IMR-90 (cell line): Measurements from ENCODE around the gene LRPPRC. TPM values are rescaled to one million over a fixed set of nuclear protein-coding genes. Genes with fewer than 3 reads are reported as not detected.

Experiments used
- ATAC-seq: fragments of 200-7000 bp; cut with Tn5 transposase; 2 replicates; pipeline ENCODE4 v1.9.1; 2020; ENCODE audit warnings: low read depth, mild to moderate bottlenecking, moderate library complexity
- BruUV-seq: library from RNA; stranded (reverse); fragments of 400-500 nt; replicated peaks from 2 replicates; lab custom pipeline; 2021; lab: Mats Ljungman, UMichigan
- CTCF ChIA-PET: fragments of 300-600 bp; formaldehyde crosslinking; extraction: SDS; loops from one replicate; lab custom pipeline; 2021; ENCODE audit warnings: antibody characterized with exemption; lab: Yijun Ruan, JAX
- POLR2A ChIA-PET: fragments of 300-600 bp; sonication (Branson Sonifier 250); formaldehyde crosslinking; loops from one replicate; lab custom pipeline; 2022; ENCODE audit warnings: antibody characterized with exemption; ENCODE audit not compliant: unreplicated experiment; lab: Charles Lee
- DNase-seq: peaks from one replicate; pipeline ENCODE4 v3.0.0; 2013
- H2AFZ ChIP-seq: replicated peaks from 2 replicates; pipeline ENCODE3; 2013; ENCODE audit warnings: low read length, mild to moderate bottlenecking; ENCODE audit not compliant: poor library complexity
- H2AK5ac ChIP-seq: 2 replicates; pipeline ENCODE4 v1.6.1; 2013; ENCODE audit warnings: low read depth, low read length, inconsistent platforms
- H2AK9ac ChIP-seq: replicated peaks from 2 replicates; pipeline ENCODE3; 2013; ENCODE audit warnings: mild to moderate bottlenecking, low read depth, low read length, moderate library complexity; ENCODE audit not compliant: poor library complexity
- H2BK120ac ChIP-seq: 2 replicates; pipeline ENCODE4 v1.6.1; 2013; ENCODE audit warnings: low read depth, low read length, inconsistent platforms
- H2BK15ac ChIP-seq: 3 replicates; pipeline ENCODE4 v1.6.1; 2013; ENCODE audit warnings: low read depth, low read length, inconsistent platforms
- H2BK20ac ChIP-seq: 2 replicates; pipeline ENCODE4 v1.6.1; 2013; ENCODE audit warnings: low read depth, mild to moderate bottlenecking, inconsistent platforms, low read length, moderate library complexity
- H2BK5ac ChIP-seq: 2 replicates; pipeline ENCODE4 v1.6.1; 2013; ENCODE audit warnings: mild to moderate bottlenecking, low read depth, low read length, inconsistent platforms; ENCODE audit not compliant: poor library complexity, severe bottlenecking
- H3K14ac ChIP-seq: replicated peaks from 2 replicates; pipeline ENCODE4 v1.6.1; 2013; ENCODE audit warnings: low read depth, low read length, inconsistent platforms
- H3K18ac ChIP-seq: 2 replicates; pipeline ENCODE4 v1.6.1; 2013; ENCODE audit warnings: low read depth, low read length, control low read depth
- H3K23ac ChIP-seq: 2 replicates; pipeline ENCODE4 v1.6.1; 2013; ENCODE audit warnings: low read depth, low read length, inconsistent platforms
- H3K27ac ChIP-seq: 2 replicates; pipeline ENCODE4 v1.5.1; 2013; ENCODE audit warnings: mild to moderate bottlenecking, control low read depth, low read length; ENCODE audit not compliant: insufficient read depth
- H3K27me3 ChIP-seq: 2 replicates; pipeline ENCODE4 v1.6.1; 2013; ENCODE audit warnings: low read length; ENCODE audit not compliant: control insufficient read depth, insufficient read depth
- H3K36me3 ChIP-seq: 2 replicates; pipeline ENCODE4 v1.6.1; 2013; ENCODE audit warnings: low read length, mixed read lengths; ENCODE audit not compliant: control insufficient read depth, insufficient read depth
- H3K4ac ChIP-seq: 2 replicates; pipeline ENCODE4 v1.6.1; 2013; ENCODE audit warnings: low read depth, low read length, inconsistent platforms
- H3K4me1 ChIP-seq: 2 replicates; pipeline ENCODE4 v1.6.1; 2013; ENCODE audit warnings: low read length, mixed read lengths; ENCODE audit not compliant: control insufficient read depth, insufficient read depth
- H3K4me2 ChIP-seq: 2 replicates; pipeline ENCODE4 v1.6.1; 2013; ENCODE audit warnings: low read depth, mild to moderate bottlenecking, control low read depth, low read length, moderate library complexity
- H3K4me3 ChIP-seq: 2 replicates; pipeline ENCODE4 v1.5.1; 2013; ENCODE audit warnings: low read depth, mild to moderate bottlenecking, control low read depth, low read length, moderate library complexity; ENCODE audit not compliant: insufficient read depth
- H3K56ac ChIP-seq: 2 replicates; pipeline ENCODE4 v1.6.1; 2013; ENCODE audit warnings: low read length, inconsistent platforms; ENCODE audit not compliant: insufficient read depth; ENCODE audit errors: extremely low read depth
- H3K79me1 ChIP-seq, 2 experiments: 2 replicates each; pipeline ENCODE4 v1.6.1; 2013; ENCODE audit warnings: low read length in 2 of 2, inconsistent platforms in 1 of 2, low read depth in 1 of 2
- H3K9ac ChIP-seq: 2 replicates; pipeline ENCODE4 v1.6.1; 2013; ENCODE audit warnings: low read depth, low read length, control low read depth
- H3K9me1 ChIP-seq: 2 replicates; pipeline ENCODE4 v1.6.1; 2013; ENCODE audit warnings: low read length, inconsistent platforms; ENCODE audit not compliant: insufficient read depth
- H3K9me3 ChIP-seq: 2 replicates; pipeline ENCODE4 v1.6.1; 2013; ENCODE audit warnings: low read length; ENCODE audit not compliant: control insufficient read depth, insufficient read depth
- H4K20me1 ChIP-seq: 2 replicates; pipeline ENCODE4 v1.6.1; 2013; ENCODE audit warnings: low read length, inconsistent platforms; ENCODE audit not compliant: insufficient read depth
- H4K5ac ChIP-seq: 2 replicates; pipeline ENCODE4 v1.6.1; 2013; ENCODE audit warnings: mild to moderate bottlenecking, low read depth, low read length, control low read depth
- H4K8ac ChIP-seq, 2 experiments: 2 replicates each; pipeline ENCODE4 v1.6.1; 2013; ENCODE audit warnings: low read depth in 2 of 2, low read length in 2 of 2, control low read depth in 1 of 2, inconsistent platforms in 1 of 2
- H4K91ac ChIP-seq: 2 replicates; pipeline ENCODE4 v1.6.1; 2013; ENCODE audit warnings: low read depth, low read length, inconsistent platforms; ENCODE audit not compliant: insufficient read depth
- BHLHE40 ChIP-seq: fragments of 150-350 bp; IDR thresholded peaks from 2 replicates; pipeline ENCODE4 v1.6.1; 2016; ENCODE audit warnings: mild to moderate bottlenecking, low read depth, low read length
- CEBPB ChIP-seq: IDR thresholded peaks from 2 replicates; pipeline ENCODE4 v1.6.1; 2012; ENCODE audit warnings: low read depth, low read length, improper control_type of control experiment
- CHD1 ChIP-seq: IDR thresholded peaks from 2 replicates; pipeline ENCODE4 v1.6.1; 2012; ENCODE audit warnings: low read depth, low read length, improper control_type of control experiment
- FOS ChIP-seq: fragments of 150-350 bp; IDR thresholded peaks from 2 replicates; pipeline ENCODE4 v1.6.1; 2016; ENCODE audit warnings: low read depth, low read length
- MAFK ChIP-seq: IDR thresholded peaks from 2 replicates; pipeline ENCODE4 v1.6.1; 2012; ENCODE audit warnings: low read depth, low read length, improper control_type of control experiment
- MAZ ChIP-seq: IDR thresholded peaks from 2 replicates; pipeline ENCODE4 v1.6.1; 2012; ENCODE audit warnings: low read depth, mild to moderate bottlenecking, low read length, improper control_type of control experiment, moderate library complexity, borderline replicate concordance
- NFE2L2 ChIP-seq: fragments of 150-350 bp; IDR thresholded peaks from 2 replicates; pipeline ENCODE4 v1.6.1; 2016; ENCODE audit warnings: low read depth, mild to moderate bottlenecking, low read length
- POLR2A ChIP-seq: IDR thresholded peaks from 2 replicates; pipeline ENCODE4 v1.6.1; 2012; ENCODE audit warnings: mild to moderate bottlenecking, low read depth, low read length
- RAD21 ChIP-seq: IDR thresholded peaks from 2 replicates; pipeline ENCODE4 v1.6.1; 2012; ENCODE audit warnings: low read length, improper control_type of control experiment
- RFX5 ChIP-seq: IDR thresholded peaks from 2 replicates; pipeline ENCODE4 v1.8.0; 2012; ENCODE audit warnings: low read depth, mild to moderate bottlenecking, low read length, moderate library complexity
- SMC3 ChIP-seq: fragments of 150-350 bp; IDR thresholded peaks from 2 replicates; pipeline ENCODE4 v1.6.1; 2016; ENCODE audit warnings: low read depth, mild to moderate bottlenecking, antibody characterized with exemption, low read length, moderate library complexity
- WGBS, 2 experiments: methylation state at CpG; one replicate each; pipeline versions ENCODE4 v1.1.5 to v1.1.7; 2013; ENCODE audit warnings: missing lambda C conversion rate in 2 of 2; ENCODE audit not compliant: insufficient read length in 1 of 2; ENCODE audit errors: extremely low coverage in 2 of 2; 5-methylcytosine and 5-hydroxymethylcytosine counted together
- dilution Hi-C: fragments of 300-500 bp; cut with HindIII; formaldehyde crosslinking; loops from one replicate; pipeline ENCODE4 v1.14.3; 2018; ENCODE audit warnings: low sequenced_read_pairs; ENCODE audit not compliant: unreplicated experiment
- in situ Hi-C: fragments of 300-500 bp; cut with MboI; formaldehyde crosslinking; loops from 3 replicates; pipeline ENCODE4 v1.14.3; 2019; ENCODE audit warnings: low sequenced_read_pairs, inconsistent platforms, mixed read lengths
- intact Hi-C: fragments of 100-400 bp; cut with micrococcal nuclease; formaldehyde crosslinking; loops from 2 replicates; pipeline ENCODE4 v1.10.0; 2022
- polyA plus RNA-seq, 3 experiments: library from polyadenylated mRNA; depleted of rRNA; stranded (reverse); fragments of >200 nt; gene quantifications; 2 replicates each; pipeline ENCODE4 v1.2.3, GENCODE V29; 2012; ENCODE audit warnings: low replicate concordance in 1 of 3
- total RNA-seq: library from RNA; depleted of rRNA; stranded (reverse); fragments of >200 nt; gene quantifications from 2 replicates; pipeline ENCODE4 v1.2.3, GENCODE V29; 2012
- TF ChIP-seq, protein P1 (sequence below): conservative IDR thresholded peaks from 2 replicates; pipeline ENCODE4 v1.5.1; 2012; ENCODE audit warnings: mild to moderate bottlenecking, low read depth, low read length, improper control_type of control experiment
- TF ChIP-seq, protein P2 (sequence below): fragments of 150-350 bp; IDR thresholded peaks from 2 replicates; pipeline ENCODE4 v1.6.1; 2017; ENCODE audit warnings: mild to moderate bottlenecking, antibody characterized with exemption, low read length, low read depth
- TF ChIP-seq, protein P3 (sequence below): fragments of 150-350 bp; IDR thresholded peaks from 2 replicates; pipeline ENCODE4 v1.6.1; 2016; ENCODE audit warnings: low read depth, mild to moderate bottlenecking, low read length, moderate library complexity, borderline replicate concordance

LRPPRC gene
- total and polyA plus RNA-seq, 2 of the 4 experiments (the other 2 are of a cell fraction) = 30.4 to 36.0 TPM

- H3K9ac ChIP-seq = no peak overlapping the region
- H2AK9ac ChIP-seq = no peak overlapping the region
- dilution Hi-C loops = no loop called here
- no peak overlapping the region for H2AK5ac ChIP-seq
- no peak overlapping the region for H4K5ac ChIP-seq
- H4K8ac ChIP-seq = no peak overlapping the region
- no peak overlapping the region for H3K14ac ChIP-seq
- no peak overlapping the region for H3K18ac ChIP-seq
- H3K4me1 ChIP-seq = 0 out of 2 replicates have a peak, but pooled peaks cover 2% of the 10 kb centered on the region
- ATAC-seq (no peak), DNase-seq (peak; percentile 8)
- H3K56ac ChIP-seq = no peak overlapping the region
- H2BK15ac ChIP-seq = no peak overlapping the region
- no peak overlapping the region for H2AFZ ChIP-seq
- in situ Hi-C loops = no loop called here
- H3K4ac ChIP-seq = no peak overlapping the region
- H3K4me3 ChIP-seq = no peak overlapping the region
- H3K9me1 ChIP-seq = no peaks in the 10 kb centered on the region
- H2BK120ac ChIP-seq = no peak overlapping the region
- no peaks in the 10 kb centered on the region for H3K9me3 ChIP-seq
- no peak overlapping the region for H2BK5ac ChIP-seq
- H3K27me3 ChIP-seq = no peaks in the 10 kb centered on the region
- peaks cover 5 to 8% of the 10 kb centered on the region in 2 experiments; a peak in 2 of 4 replicates for H3K79me1 ChIP-seq
- TF ChIP-seq MAFK (no peak), SMC3 (no peak), POLR2A (no peak), MAZ (no peak), BHLHE40 (no peak), RAD21 (no peak), RFX5 (no peak), CHD1 (no peak), NFE2L2 (no peak), CEBPB (no peak), FOS (no peak)
- TF ChIP-seq, protein P1, sequence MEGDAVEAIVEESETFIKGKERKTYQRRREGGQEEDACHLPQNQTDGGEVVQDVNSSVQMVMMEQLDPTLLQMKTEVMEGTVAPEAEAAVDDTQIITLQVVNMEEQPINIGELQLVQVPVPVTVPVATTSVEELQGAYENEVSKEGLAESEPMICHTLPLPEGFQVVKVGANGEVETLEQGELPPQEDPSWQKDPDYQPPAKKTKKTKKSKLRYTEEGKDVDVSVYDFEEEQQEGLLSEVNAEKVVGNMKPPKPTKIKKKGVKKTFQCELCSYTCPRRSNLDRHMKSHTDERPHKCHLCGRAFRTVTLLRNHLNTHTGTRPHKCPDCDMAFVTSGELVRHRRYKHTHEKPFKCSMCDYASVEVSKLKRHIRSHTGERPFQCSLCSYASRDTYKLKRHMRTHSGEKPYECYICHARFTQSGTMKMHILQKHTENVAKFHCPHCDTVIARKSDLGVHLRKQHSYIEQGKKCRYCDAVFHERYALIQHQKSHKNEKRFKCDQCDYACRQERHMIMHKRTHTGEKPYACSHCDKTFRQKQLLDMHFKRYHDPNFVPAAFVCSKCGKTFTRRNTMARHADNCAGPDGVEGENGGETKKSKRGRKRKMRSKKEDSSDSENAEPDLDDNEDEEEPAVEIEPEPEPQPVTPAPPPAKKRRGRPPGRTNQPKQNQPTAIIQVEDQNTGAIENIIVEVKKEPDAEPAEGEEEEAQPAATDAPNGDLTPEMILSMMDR = no peak
- TF ChIP-seq, protein P2, sequence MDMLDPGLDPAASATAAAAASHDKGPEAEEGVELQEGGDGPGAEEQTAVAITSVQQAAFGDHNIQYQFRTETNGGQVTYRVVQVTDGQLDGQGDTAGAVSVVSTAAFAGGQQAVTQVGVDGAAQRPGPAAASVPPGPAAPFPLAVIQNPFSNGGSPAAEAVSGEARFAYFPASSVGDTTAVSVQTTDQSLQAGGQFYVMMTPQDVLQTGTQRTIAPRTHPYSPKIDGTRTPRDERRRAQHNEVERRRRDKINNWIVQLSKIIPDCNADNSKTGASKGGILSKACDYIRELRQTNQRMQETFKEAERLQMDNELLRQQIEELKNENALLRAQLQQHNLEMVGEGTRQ = no peak
- TF ChIP-seq, protein P3, sequence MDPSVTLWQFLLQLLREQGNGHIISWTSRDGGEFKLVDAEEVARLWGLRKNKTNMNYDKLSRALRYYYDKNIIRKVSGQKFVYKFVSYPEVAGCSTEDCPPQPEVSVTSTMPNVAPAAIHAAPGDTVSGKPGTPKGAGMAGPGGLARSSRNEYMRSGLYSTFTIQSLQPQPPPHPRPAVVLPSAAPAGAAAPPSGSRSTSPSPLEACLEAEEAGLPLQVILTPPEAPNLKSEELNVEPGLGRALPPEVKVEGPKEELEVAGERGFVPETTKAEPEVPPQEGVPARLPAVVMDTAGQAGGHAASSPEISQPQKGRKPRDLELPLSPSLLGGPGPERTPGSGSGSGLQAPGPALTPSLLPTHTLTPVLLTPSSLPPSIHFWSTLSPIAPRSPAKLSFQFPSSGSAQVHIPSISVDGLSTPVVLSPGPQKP = no peak
- intact Hi-C loops = loop anchor here (5.0 kb wide), 3 partner anchors 33 to 332 kb away; no protein-coding TSS in a partner anchor
- no peak overlapping the region for H2BK20ac ChIP-seq
- H3K36me3 ChIP-seq = peaks cover 14% of the 10 kb centered on the region
- H3K23ac ChIP-seq = no peak overlapping the region
- no peak overlapping the region for H3K27ac ChIP-seq
- no TSS peak for BruUV-seq
- H3K4me2 ChIP-seq = no peak overlapping the region
- no peaks in the 10 kb centered on the region for H4K20me1 ChIP-seq
- WGBS, 2 experiments = no CpG with 5 or more reads among the region's 5 CpGs
- CTCF ChIA-PET = interaction anchor here (1.1 kb wide), 2 partner anchors 20 to 66 kb away, joined by 3 read pairs; no protein-coding TSS in a partner anchor
- H4K91ac ChIP-seq = no peak overlapping the region
- POLR2A ChIA-PET = no interaction called here
Measured at GRCh38 chr2:43943809-43944452, 51.9 kb downstream of the LRPPRC start.
